Stimulated activated CD8-positive, alpha-beta memory T cell treated with anti-CD3 and anti-CD28 coated beads, Interleukin-15, amount 100 ng/mL, for 48 hours (primary cell): ENCODE measurements around the gene CTAGE8.
"Not testable (repeated sequence)": the region's sequence is repeated elsewhere in the genome, so short reads cannot be mapped to it uniquely, and the experiment has no call there.

ENCODE experiments used
- DNase-seq, 2 donors: peaks; one replicate each; pipeline ENCODE4 v3.0.0-alpha.2; 2020; ENCODE audit warnings: low read depth in 2 of 2

CTAGE8 gene, protein sequence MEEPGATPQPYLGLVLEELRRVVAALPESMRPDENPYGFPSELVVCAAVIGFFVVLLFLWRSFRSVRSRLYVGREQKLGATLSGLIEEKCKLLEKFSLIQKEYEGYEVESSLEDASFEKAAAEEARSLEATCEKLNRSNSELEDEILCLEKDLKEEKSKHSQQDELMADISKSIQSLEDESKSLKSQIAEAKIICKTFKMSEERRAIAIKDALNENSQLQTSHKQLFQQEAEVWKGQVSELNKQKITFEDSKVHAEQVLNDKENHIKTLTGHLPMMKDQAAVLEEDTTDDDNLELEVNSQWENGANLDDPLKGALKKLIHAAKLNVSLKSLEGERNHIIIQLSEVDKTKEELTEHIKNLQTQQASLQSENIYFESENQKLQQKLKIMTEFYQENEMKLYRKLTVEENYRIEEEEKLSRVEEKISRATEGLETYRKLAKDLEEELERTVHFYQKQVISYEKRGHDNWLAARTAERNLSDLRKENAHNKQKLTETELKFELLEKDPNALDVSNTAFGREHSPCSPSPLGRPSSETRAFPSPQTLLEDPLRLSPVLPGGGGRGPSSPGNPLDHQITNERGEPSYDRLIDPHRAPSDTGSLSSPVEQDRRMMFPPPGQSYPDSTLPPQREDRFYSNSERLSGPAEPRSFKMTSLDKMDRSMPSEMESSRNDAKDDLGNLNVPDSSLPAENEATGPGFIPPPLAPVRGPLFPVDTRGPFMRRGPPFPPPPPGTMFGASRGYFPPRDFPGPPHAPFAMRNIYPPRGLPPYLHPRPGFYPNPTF

GRCh38 chr7:144269188-144269587 is at the start of gene CTAGE8:
CTAGE8 (minus strand) TSS chr7:144269288; CDS start chr7:144269250, 38 bp downstream.
- not testable (repeated sequence) for DNase-seq

DNA sequence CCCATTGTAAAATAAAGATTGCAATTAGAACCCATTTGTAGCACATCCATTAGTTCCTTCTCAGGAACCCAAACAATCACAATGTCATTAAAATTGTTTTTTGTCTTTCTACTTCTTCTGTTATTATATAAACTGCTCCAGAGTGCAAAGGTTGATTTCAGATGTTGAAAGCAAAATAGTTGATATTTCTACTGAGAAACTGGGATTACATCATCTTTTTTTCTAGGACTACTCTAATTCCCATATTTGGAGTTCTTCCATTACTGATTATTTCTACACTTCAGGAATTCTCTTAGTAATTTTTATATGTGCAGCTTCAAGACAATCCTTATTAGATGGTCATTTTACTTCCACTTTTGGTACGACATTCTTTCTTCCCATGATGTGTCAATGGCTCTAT is 48.4 kb upstream of the CTAGE8 start:
- not testable (repeated sequence) for DNase-seq

- DNase-seq: not testable (repeated sequence)
Measured at GRCh38 chr7:144311872-144312469, 42.9 kb upstream of the CTAGE8 start, which contains the start of gene OR2A1. OR2A1 (plus strand) TSS chr7:144312419; CDS start chr7:144318125, 5,706 bp downstream.

DNA sequence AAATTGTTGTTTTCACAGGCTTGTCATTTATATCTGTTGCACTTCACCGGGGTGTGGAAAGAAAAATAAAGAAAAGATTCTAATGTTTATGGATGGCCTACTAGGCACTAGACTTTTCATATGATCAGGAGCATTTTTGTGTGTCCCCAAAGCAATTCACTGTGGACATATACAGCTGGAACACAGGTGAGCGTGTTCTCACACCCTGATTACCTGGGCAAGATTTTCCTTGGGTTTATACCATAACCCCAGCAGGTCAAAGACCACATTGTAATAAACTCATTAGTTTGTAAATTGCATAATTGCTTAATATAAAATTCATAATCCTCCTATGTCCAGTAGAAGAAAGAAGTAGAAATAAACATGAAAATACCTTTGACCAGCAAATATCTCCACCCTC is 42.1 kb upstream of the CTAGE8 start:
- DNase-seq: not testable (repeated sequence)

DNA sequence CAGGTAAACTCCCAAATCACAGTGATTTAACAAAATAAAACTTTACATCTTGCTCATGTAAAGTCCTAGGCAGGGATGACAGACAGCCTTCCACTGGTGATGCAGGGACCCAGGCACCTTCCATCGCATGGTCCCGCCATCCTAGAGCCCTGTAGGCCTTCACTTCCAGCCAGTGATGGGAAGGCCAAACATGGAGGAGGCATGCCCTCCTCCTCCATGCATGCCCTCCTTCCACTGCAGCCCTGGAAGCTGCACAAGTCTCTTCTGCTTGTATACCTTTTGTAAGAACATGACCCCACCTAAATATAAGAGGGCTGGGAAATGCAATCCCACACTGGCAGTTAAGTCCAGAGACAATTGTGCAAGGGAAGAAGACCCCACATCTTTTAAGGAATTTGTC is 40.6 kb upstream of the CTAGE8 start:
- DNase-seq: not testable (repeated sequence)

GRCh38 chr7:144305156-144305555 is 36.1 kb upstream of the CTAGE8 start:
- DNase-seq: not testable (repeated sequence)

DNA sequence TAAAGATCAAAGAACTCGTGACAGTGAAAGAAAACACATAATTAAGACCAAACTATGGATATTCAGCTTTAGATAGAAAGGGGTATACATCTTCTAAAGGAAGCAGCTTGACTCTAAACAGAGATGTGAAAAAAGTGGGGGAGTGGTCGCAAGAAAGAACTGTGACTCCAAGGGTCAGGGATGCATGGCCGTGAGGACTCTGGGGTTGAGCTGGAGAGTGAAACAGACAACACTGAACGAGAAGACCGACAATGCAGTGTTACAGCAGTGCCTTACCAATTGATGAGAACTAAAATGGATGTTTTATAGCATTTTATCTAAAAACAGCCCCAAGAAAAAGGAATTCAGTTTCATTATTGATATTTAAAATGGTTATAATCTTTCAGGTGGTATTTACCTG is 34.5 kb upstream of the CTAGE8 start:
- DNase-seq: not testable (repeated sequence)

DNA sequence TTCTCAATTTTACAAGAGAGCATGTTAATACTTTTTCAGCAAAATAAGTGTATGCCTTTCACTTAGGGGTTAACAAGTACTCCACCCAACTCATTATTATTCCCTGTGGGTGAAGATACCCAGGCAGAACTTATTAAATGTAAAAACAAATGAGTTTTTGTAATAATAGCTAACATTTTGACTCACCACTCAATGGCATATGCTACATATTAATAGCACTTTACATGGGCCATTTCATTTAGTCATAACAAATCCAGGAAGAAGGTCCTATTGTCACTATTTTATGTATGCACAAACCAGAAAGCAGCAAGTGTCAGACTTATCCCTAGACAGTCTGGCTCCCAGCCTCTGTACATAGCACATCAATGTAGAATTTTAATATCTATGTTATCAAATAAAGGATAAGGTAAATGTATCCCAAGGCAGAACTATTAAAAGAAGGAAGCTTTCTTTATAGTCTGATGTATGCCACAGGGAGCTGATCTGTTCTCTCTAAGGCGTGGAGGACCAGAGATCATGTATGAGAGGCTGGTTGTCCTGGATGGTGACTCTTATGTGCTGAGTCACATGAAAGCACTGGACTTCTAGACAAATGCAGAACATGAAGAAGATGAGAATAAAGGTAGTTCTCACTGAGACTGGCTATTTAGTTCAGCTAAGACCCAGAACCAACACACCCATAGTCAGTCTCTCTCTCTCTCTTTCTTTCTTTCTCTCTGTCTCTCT is 33.7 kb upstream of the CTAGE8 start:
- not testable (repeated sequence) for DNase-seq

- not testable (repeated sequence) for DNase-seq
Measured at GRCh38 chr7:144293794-144294499, 24.9 kb upstream of the CTAGE8 start.

DNA sequence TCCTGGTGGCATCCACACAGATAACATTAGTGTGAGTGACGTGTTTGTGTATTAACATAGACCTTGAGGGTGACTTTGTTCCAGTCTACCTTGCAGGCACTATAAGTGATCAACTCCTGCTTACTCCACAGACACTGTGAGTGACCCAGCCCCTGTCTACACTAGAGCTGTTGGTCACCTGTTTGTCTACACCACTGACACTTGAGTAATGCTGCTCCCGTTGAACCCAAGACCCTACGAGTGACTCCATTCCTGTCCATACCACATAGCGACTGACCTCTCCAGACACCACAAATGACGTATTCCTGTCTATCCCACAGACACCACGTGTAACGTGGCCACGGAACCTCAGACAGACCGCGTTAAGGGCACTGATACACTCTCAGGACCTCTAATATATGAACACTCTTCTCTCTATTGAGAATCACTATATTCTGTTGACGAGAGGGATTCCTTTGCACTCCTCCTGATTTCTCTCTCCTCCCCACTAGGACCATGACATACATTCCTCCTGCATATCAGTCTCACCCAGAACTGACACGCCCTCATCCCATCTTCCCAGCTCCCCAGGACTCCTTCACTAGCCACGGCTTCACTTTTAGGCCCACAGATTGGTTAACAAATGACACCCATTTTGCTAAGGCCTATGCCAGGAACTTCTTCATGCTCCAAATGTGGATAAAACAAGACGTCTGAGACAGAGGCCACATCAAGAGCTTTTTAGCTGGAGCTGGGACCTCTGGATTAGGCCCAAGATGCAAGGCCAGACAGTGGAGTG is 23.5 kb upstream of the CTAGE8 start:
- DNase-seq: not testable (repeated sequence)

- not testable (repeated sequence) for DNase-seq
Measured at GRCh38 chr7:144291607-144292006, 22.5 kb upstream of the CTAGE8 start.

- DNase-seq: not testable (repeated sequence)
Measured at GRCh38 chr7:144287171-144287784, 18.2 kb upstream of the CTAGE8 start.

- DNase-seq: not testable (repeated sequence)
Measured at GRCh38 chr7:144283716-144284115, 14.6 kb upstream of the CTAGE8 start.

- not testable (repeated sequence) for DNase-seq
Measured at GRCh38 chr7:144282490-144282889, 13.4 kb upstream of the CTAGE8 start.

DNA sequence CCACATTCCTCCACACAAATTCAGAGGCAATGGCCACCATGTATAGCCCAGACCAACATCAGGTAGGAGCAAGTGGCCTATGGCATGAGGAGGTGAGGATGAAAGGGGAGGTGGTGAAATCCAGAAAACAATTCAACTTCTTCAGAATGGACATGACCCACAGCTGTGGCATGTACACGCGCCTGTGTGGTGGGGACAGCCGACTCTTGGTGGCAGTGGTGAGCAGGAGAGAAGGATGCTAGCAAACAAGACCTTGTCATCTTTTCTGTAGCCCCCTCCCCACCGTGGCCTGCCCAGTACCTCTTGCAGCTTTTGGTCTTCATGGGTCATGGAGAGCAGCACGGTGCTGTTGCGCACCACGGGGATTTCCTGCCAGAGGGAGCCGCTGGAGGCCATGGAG is 12.9 kb upstream of the CTAGE8 start:
- not testable (repeated sequence) for DNase-seq

DNA sequence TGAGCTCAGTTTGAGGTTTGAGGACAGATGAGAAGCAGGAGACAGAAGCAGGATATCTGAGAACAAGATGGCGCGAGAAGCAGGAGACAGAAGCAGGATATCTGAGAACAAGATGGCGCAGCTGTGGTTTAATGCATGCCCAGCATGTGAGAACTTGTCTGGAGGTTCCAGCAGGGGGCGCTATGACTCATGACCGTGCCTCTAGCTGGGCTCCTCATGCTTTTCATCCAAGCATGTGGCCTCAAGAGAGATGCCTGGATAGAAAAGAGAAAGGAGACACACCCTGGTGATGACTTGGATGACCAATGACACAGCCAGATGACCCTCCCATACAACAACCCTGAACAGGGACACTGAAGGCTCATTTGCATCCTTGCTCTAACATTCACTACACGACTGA is 10.9 kb upstream of the CTAGE8 start:
- not testable (repeated sequence) for DNase-seq

DNA sequence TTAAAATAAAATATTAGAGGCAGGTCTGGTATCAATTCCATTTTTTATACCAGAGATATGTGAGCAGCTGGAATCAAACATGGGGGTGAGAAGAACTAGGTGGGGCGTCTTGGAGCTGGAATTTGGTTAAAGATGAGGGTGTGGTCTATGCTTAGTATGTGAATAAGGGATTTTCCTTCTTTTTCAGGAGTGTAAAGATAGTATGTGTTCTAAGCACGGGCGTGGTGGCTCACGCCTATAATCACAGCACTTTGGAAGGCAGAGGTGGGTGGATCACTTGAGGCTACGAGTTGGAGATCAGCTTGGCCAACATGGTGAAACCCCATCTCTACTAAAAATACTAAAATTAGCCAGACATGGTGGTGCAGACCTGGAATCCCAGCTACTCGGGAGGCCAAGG is 6.2 kb upstream of the CTAGE8 start:
- not testable (repeated sequence) for DNase-seq

DNA sequence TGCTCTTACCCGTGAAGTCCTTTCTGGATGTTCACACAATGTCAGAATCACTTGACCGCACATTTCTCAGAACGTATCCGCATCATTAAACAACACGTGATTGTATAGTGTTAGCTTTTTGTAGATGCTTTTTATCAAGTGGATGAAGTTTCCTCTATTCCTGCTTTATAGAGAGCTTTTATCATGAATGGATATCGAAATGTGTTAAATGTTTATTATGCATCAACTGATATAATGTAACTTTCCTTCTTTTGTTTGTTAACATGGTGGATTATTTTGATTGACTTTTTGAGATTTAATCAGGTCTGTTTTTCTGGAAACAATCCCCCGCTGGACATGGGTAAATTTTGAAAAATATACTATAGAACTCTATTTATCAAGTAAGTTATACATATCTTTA is 4.4 kb downstream of the CTAGE8 start, which contains the start of gene OR2A7:
TSS of gene OR2A7 (minus strand) at position 101 of the 400 bp plus-strand sequence. CDS start 5,164 bp downstream, outside the sequence.
- not testable (repeated sequence) for DNase-seq

- not testable (repeated sequence) for DNase-seq
Measured at GRCh38 chr7:144262128-144262527, 7.0 kb downstream of the CTAGE8 start.
